HepG2 (cell line): ENCODE data around the gene CADM3. TPM values are rescaled to one million over a fixed set of nuclear protein-coding genes. Genes with fewer than 3 reads are reported as not detected.
A peak's percentile ranks its signal among the peaks of the same experiment; 100 is the strongest.

Experiments
- BRCA1 ChIP-seq: sonication (generic); formaldehyde crosslinking; IDR thresholded peaks from 2 replicates; pipeline ENCODE4 v1.4.0; 2020; ENCODE audit warnings: missing genetic modification reagents
- CHD2 ChIP-seq: IDR thresholded peaks from 2 replicates; pipeline ENCODE4 v1.6.1; 2011; ENCODE audit warnings: low read depth, low read length, improper control_type of control experiment
- FOXJ3 ChIP-seq: sonication (generic); formaldehyde crosslinking; IDR thresholded peaks from 2 replicates; pipeline ENCODE4 v1.4.0; 2020; ENCODE audit warnings: missing genetic modification reagents, mild to moderate bottlenecking, borderline replicate concordance
- HHEX ChIP-seq: IDR thresholded peaks from 2 replicates; pipeline ENCODE4 v1.6.1; 2016; ENCODE audit warnings: control low read depth
- ISL2 ChIP-seq: sonication (generic); formaldehyde crosslinking; IDR thresholded peaks from 2 replicates; pipeline ENCODE4 v1.5.0; 2020; ENCODE audit warnings: missing genetic modification reagents
- MIXL1 ChIP-seq: IDR thresholded peaks from 2 replicates; pipeline ENCODE4 v1.6.1; 2016
- MYC ChIP-seq: sonication (generic); formaldehyde crosslinking; IDR thresholded peaks from 2 replicates; pipeline ENCODE4 v1.9.0; 2021; ENCODE audit warnings: missing genetic modification reagents, borderline replicate concordance
- PATZ1 ChIP-seq: sonication (generic); formaldehyde crosslinking; IDR thresholded peaks from 2 replicates; pipeline ENCODE4 v1.4.0; 2020; ENCODE audit warnings: missing genetic modification reagents
- PHF21A ChIP-seq: sonication (generic); formaldehyde crosslinking; IDR thresholded peaks from 2 replicates; pipeline ENCODE4 v1.5.0; 2020; ENCODE audit warnings: mild to moderate bottlenecking, missing genetic modification reagents
- THAP11 ChIP-seq: IDR thresholded peaks from 2 replicates; pipeline ENCODE4 v1.6.1; 2016; ENCODE audit warnings: missing biosample characterization, missing genetic modification reagents
- ZBTB20 ChIP-seq: sonication (generic); formaldehyde crosslinking; IDR thresholded peaks from 2 replicates; pipeline ENCODE4 v1.8.1; 2023; ENCODE audit warnings: missing genetic modification reagents, low read depth, mild to moderate bottlenecking, borderline replicate concordance
- ZNF253 ChIP-seq: sonication (generic); formaldehyde crosslinking; IDR thresholded peaks from 2 replicates; pipeline ENCODE4 v1.8.0; 2022; ENCODE audit warnings: mild to moderate bottlenecking, missing genetic modification reagents, borderline replicate concordance
- ZNF280D ChIP-seq: sonication (generic); formaldehyde crosslinking; IDR thresholded peaks from 2 replicates; pipeline ENCODE4 v1.5.1; 2020; ENCODE audit warnings: mild to moderate bottlenecking, missing genetic modification reagents
- ZNF33A ChIP-seq: sonication (generic); formaldehyde crosslinking; IDR thresholded peaks from 2 replicates; pipeline ENCODE4 v1.5.1; 2020; ENCODE audit warnings: missing genetic modification reagents, mild to moderate bottlenecking, moderate library complexity, borderline replicate concordance
- ZNF460 ChIP-seq: sonication (generic); formaldehyde crosslinking; IDR thresholded peaks from 2 replicates; pipeline ENCODE4 v1.5.1; 2020; ENCODE audit warnings: missing genetic modification reagents, mild to moderate bottlenecking, borderline replicate concordance
- polyA plus RNA-seq, 8 experiments: library from polyadenylated mRNA; depleted of rRNA in 3 of 8; stranded (reverse) in 7 of 8; unstranded in 1 of 8; fragments of >200 nt; fragmentation: Illumina TruSeq in 4 of 8; extraction: Trizol in 4 of 8; gene quantifications; 2 replicates each; pipeline versions ENCODE4 v1.2.1 to v1.2.3, GENCODE V29; 2011 to 2016; ENCODE audit warnings: low read depth in 4 of 8, missing spikeins in 1 of 8, mixed read lengths in 1 of 8; ENCODE audit not compliant: insufficient read depth in 1 of 8
- total RNA-seq, 5 experiments: library from RNA; depleted of rRNA; stranded (reverse); fragments of >200 nt; fragmentation: Illumina TruSeq; extraction: Trizol; gene quantifications; 2 replicates each; pipeline ENCODE4 v1.2.3, GENCODE V29; 2016; ENCODE audit warnings: low read depth in 1 of 5
- TF ChIP-seq, protein P1 (sequence below): IDR thresholded peaks from 2 replicates; pipeline ENCODE4 v1.6.1; 2016; ENCODE audit warnings: low read depth
- TF ChIP-seq, protein P2 (sequence below): sonication (generic); formaldehyde crosslinking; IDR thresholded peaks from 2 replicates; pipeline ENCODE4 v1.8.1; 2023; ENCODE audit warnings: mild to moderate bottlenecking, moderate library complexity, missing genetic modification reagents
- TF ChIP-seq, protein P3 (sequence below): sonication (generic); formaldehyde crosslinking; IDR thresholded peaks from 2 replicates; pipeline ENCODE4 v1.5.0; 2020; ENCODE audit warnings: missing genetic modification reagents, mild to moderate bottlenecking, borderline replicate concordance

The CADM3 gene
- total and polyA plus RNA-seq, 2 of the 13 experiments (the other 11 are each of a cell fraction or from before 2014, with no cell fraction given): not detected

GRCh38 chr1:159177272-159177907 lies 6.0 kb downstream of the CADM3 start (continued):
- no peak for TF ChIP-seq CHD2
- no peak for TF ChIP-seq HHEX (CRISPR knock-in tag)
- no peak for TF ChIP-seq FOXJ3 (CRISPR knock-in tag)
- TF ChIP-seq ZBTB20 (CRISPR knock-in tag): peak; percentile 94; the same call in 1 of the 2 replicates
- no peak for TF ChIP-seq PHF21A (CRISPR knock-in tag)
- TF ChIP-seq, protein P1, sequence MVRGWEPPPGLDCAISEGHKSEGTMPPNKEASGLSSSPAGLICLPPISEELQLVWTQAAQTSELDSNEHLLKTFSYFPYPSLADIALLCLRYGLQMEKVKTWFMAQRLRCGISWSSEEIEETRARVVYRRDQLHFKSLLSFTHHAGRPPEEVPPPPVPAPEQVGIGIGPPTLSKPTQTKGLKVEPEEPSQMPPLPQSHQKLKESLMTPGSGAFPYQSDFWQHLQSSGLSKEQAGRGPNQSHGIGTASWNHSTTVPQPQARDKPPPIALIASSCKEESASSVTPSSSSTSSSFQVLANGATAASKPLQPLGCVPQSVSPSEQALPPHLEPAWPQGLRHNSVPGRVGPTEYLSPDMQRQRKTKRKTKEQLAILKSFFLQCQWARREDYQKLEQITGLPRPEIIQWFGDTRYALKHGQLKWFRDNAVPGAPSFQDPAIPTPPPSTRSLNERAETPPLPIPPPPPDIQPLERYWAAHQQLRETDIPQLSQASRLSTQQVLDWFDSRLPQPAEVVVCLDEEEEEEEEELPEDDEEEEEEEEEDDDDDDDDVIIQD: peak; percentile 80
- TF ChIP-seq MIXL1 (CRISPR knock-in tag): peak; percentile 96
- peak; percentile 75 for TF ChIP-seq PATZ1
- TF ChIP-seq ISL2: peak; percentile 80
- TF ChIP-seq, protein P2, sequence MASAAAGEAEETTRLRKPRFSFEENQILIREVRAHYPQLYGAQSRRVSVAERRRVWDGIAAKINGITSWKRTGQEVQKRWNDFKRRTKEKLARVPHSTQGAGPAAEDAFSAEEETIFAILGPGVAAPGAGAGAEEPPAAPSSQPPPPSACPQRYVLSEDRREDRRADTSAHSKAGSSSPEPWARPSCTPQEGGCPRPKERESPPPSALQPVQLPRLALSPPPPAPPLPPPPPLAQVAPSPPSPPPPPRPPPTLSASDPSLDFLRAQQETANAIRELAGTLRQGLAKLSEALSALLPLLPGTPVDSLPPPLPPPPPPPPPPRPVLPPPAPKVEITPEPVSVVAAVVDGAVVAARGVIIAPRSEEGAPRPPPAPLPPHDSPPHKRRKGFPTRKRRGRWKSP (CRISPR knock-in tag): peak; percentile 65
- TF ChIP-seq, protein P3, sequence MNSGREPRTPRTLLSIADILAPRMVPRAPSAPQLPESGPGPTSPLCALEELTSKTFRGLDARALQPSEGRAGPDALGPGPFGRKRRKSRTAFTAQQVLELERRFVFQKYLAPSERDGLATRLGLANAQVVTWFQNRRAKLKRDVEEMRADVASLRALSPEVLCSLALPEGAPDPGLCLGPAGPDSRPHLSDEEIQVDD (CRISPR knock-in tag): no peak
- TF ChIP-seq ZNF253 (CRISPR knock-in tag): no peak
- peak; percentile 26; the same call in 1 of the 2 replicates for TF ChIP-seq MYC (CRISPR knock-in tag)
- peak; percentile 72 for TF ChIP-seq THAP11
- TF ChIP-seq ZNF33A (CRISPR knock-in tag): peak; percentile 65; the same call in 1 of the 2 replicates
- peak; percentile 62; the same call in 1 of the 2 replicates for TF ChIP-seq ZNF280D (CRISPR knock-in tag)
- TF ChIP-seq ZNF460 (CRISPR knock-in tag): no peak
- TF ChIP-seq BRCA1 (CRISPR knock-in tag): peak; percentile 99
